ENCODE data around the gene UBE2R2. TPM values are rescaled to one million over a fixed set of nuclear protein-coding genes. Genes with fewer than 3 reads are reported as not detected.
A peak's percentile ranks its signal among the peaks of the same experiment; 100 is the strongest.

The UBE2R2 gene
- total RNA-seq, 1 donor from 2014 or later, result 48.0 TPM

- intact Hi-C loops (cut with micrococcal nuclease), result no loop called here
- peak; percentile 63 for ATAC-seq
- DNase-seq, result peak; percentile 51
Observed at GRCh38 chr9:33919276-33919897, 102.4 kb downstream of the UBE2R2 start.

- ATAC-seq (no peak), DNase-seq (no peak)
- intact Hi-C loops (cut with micrococcal nuclease), result no loop called here
Observed at GRCh38 chr9:33921967-33922895, 105.3 kb downstream of the UBE2R2 start.

GRCh38 chr9:33923079-33923478, 106.1 kb downstream of the UBE2R2 start:
- DNase-seq (no peak), ATAC-seq (no peak)
- intact Hi-C loops (cut with micrococcal nuclease), result no loop called here

- intact Hi-C loops (cut with micrococcal nuclease), result no loop called here
- ATAC-seq (peak; percentile 28), DNase-seq (peak; percentile 47)
Observed at GRCh38 chr9:33923998-33924701, 107.2 kb downstream of the UBE2R2 start.

GRCh38 chr9:33924978-33925797, 108.2 kb downstream of the UBE2R2 start:
- intact Hi-C loops (cut with micrococcal nuclease), result no loop called here
- ATAC-seq (peak; percentile 72), DNase-seq (peak; percentile 46)

- DNase-seq (no peak), ATAC-seq (no peak)
- intact Hi-C loops (cut with micrococcal nuclease), result no loop called here
Observed at GRCh38 chr9:33926746-33927485, 110.0 kb downstream of the UBE2R2 start.

GRCh38 chr9:33927694-33928093, 110.7 kb downstream of the UBE2R2 start:
- DNase-seq (no peak), ATAC-seq (no peak)
- intact Hi-C loops (cut with micrococcal nuclease), result no loop called here

- DNase-seq, result no peak
- intact Hi-C loops (cut with micrococcal nuclease), result no loop called here
- peak; percentile 17 for ATAC-seq
Observed at GRCh38 chr9:33931326-33931725, 114.4 kb downstream of the UBE2R2 start.

GRCh38 chr9:33932078-33932807, 115.3 kb downstream of the UBE2R2 start:
- no peak for ATAC-seq
- intact Hi-C loops (cut with micrococcal nuclease), result no loop called here

GRCh38 chr9:33934188-33934878, 117.4 kb downstream of the UBE2R2 start:
- intact Hi-C loops (cut with micrococcal nuclease), result no loop called here
- ATAC-seq (no peak), DNase-seq (no peak)

More at GRCh38 chr9:33932078-33932807, 115.3 kb downstream of the UBE2R2 start:
- DNase-seq, result no peak

- intact Hi-C loops (cut with micrococcal nuclease), result no loop called here
- no peak for ATAC-seq
Observed at GRCh38 chr9:33939924-33940874, 123.2 kb downstream of the UBE2R2 start.

GRCh38 chr9:33942471-33943083, 125.6 kb downstream of the UBE2R2 start:
- intact Hi-C loops (cut with micrococcal nuclease), result no loop called here
- ATAC-seq (no peak), DNase-seq (no peak)

More at GRCh38 chr9:33939924-33940874, 123.2 kb downstream of the UBE2R2 start:
- no peak for DNase-seq

- intact Hi-C loops (cut with micrococcal nuclease), result no loop called here
Observed at GRCh38 chr9:33943389-33943788, 126.4 kb downstream of the UBE2R2 start.

GRCh38 chr9:33946779-33947535, 130.0 kb downstream of the UBE2R2 start:
- ATAC-seq (peak; percentile 47), DNase-seq (no peak)
- intact Hi-C loops (cut with micrococcal nuclease), result no loop called here

More at GRCh38 chr9:33943389-33943788, 126.4 kb downstream of the UBE2R2 start:
- ATAC-seq (no peak), DNase-seq (no peak)

GRCh38 chr9:33950371-33950770, 133.4 kb downstream of the UBE2R2 start:
- DNase-seq (no peak), ATAC-seq (no peak)

More at GRCh38 chr9:33950371-33950770, 133.4 kb downstream of the UBE2R2 start:
- intact Hi-C loops (cut with micrococcal nuclease), result no loop called here

Measured in left ventricle myocardium superior (tissue), 1 donor.